HG03280 (cell line): ENCODE measurements around the gene GPBAR1.
"Not testable (repeated sequence)": the region's sequence is repeated elsewhere in the genome, so short reads cannot be mapped to it uniquely, and the experiment has no call there.

Source experiments
- ATAC-seq: cut with Tn5 transposase; IDR thresholded peaks from one replicate; pipeline ENCODE4 v1.9.1; 2021; ENCODE audit warnings: mild to moderate bottlenecking, moderate library complexity; ENCODE audit not compliant: unreplicated experiment

Gene GPBAR1

GRCh38 chr2:218306184-218306920 is 45.5 kb downstream of the GPBAR1 start:
- no peak for ATAC-seq

DNA sequence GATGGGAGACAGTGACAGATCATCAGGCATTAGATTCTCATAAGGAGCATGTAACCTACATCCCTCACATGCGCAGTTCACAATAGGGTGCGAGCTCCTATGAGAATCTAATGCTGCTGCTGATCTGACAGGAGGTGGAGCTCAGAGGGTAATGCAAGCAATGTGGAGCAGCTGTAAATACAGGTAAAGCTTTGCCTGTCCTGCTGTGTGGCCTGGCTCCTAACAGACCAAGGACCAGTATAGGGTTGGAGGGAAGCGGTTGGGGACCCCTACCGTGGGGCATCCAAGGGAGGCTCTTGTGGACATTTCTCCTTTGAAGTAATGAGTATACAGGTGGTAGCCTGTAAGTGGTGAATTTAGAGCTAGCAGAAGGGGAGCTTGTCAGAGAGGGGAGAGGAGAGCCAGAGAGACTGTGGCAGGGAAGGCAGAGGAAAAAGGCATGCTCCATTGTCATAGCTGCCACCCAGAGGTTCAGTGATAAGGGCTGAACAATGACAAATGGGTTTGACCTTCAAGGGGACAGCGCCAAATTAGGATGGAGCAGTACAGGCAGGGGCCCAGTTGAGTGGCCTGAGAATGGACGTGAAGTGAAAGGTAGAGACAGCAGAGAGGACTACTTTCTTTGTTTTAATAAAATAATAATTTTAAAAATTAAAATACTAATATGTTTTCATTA is 46.7 kb downstream of the GPBAR1 start:
- ATAC-seq = no peak

DNA sequence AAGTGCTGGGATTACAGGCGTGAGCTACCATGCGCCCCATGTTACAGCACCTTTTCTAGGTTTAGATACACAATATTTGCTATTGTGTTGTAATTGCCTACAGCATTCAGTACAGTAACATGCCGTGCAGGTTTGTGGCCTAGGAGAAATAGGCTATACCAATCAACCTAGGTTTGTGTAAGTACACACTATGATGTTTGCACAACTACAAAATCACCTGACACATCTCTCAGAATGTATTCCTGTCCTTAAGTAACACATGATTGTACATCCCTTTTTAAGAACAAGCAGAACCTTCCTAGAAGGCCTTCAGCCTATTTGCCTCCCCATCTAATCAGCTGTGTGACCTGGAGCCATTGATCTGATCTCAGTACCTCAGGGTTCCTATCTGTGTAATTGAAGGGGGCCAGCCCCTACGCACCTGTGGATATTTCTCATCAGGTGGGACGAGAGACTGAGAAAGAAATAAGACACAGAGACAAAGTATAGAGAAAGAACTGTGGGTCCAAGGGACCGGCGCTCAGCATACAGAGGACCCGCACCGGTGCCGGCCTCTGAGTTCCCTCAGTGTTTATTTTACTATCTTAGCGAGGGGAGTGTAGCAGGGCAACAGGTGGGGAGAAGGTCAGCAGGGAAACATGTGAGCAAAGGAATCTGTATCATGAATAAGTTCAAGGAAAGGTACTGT is 50.2 kb downstream of the GPBAR1 start:
- no peak for ATAC-seq

DNA sequence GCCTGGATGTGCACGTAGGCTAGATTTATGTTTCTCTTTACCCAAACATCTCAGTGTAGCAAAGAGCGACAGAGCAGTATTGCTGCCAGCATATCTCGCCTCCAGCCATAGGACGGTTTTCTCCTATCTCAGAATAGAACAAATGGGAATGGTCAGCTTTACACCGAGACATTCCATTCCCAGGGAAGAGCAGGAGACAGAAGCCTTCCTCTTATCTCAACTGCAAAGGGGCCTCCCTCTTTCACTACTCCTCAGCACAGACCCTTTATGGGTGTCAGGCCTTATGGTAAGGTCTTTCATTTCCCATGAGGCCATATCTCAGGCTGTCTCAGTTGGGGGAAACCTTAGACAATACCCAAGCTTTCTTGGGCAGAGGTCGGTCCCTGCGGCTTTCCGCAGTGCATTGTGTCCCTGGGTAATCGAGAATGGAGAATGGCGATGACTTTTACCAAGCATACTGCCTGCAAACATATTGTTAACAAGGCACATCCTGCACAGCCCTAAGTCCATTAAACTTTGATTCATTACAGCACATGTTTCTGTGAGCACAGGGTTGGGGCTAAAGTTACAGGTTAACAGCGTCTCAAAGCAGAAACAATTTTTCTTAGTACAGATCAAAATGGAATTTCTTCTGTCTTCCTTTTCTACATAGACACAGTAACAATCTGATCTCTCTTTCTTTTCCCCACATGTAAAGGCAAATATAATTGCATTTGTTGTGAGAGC is 50.9 kb downstream of the GPBAR1 start:
- ATAC-seq = not testable (repeated sequence)

DNA sequence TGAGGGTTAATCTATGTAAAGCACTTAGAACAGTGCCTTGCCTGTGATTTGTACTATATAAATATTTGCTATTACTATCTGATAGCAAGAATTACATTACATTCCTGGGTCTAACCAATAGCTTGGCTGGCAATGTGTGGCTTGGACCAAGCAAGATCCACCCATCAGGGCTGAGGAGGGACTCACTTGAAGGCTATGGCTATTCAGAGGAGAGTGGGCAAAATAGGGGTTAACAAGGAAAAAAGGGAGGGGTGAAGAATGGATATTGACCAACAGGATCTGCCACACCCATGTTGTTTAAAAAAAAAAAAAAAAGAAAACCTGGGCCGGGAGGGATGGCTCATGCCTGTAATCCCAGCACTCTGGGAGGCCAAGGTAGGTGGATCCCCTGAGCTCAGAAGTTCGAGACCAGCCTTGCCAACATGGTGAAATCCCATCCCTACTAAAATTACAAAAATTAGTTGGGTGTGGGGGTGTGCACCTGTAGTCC is 51.5 kb downstream of the GPBAR1 start:
- ATAC-seq = no peak

DNA sequence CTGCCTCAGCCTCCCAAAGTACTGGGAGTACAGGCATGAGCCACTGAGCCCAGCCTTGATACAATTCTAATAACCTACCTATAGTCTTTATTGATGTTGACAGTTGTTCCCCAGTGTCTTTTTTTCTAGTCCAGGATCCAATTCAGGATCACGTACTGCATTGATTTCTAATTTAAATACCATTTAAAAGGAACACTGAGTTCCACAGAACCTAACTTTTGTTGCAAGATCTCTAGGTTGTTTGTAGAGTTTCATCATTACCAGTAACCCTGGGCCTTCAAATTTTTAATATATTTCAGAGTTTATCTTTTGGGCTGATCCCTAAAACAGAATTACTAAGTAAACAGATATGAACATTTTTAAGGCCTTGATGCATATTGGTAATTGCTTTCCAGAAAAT is 52.5 kb downstream of the GPBAR1 start:
- ATAC-seq = no peak
